IMR-90 (cell line): Measurements from ENCODE around the gene SKAP1.

ENCODE experiments used
- BHLHE40 ChIP-seq: fragments of 150-350 bp; IDR thresholded peaks from 2 replicates; pipeline ENCODE4 v1.6.1; 2016; ENCODE audit warnings: mild to moderate bottlenecking, low read depth, low read length
- CEBPB ChIP-seq: IDR thresholded peaks from 2 replicates; pipeline ENCODE4 v1.6.1; 2012; ENCODE audit warnings: low read depth, low read length, improper control_type of control experiment
- CTCF ChIP-seq: conservative IDR thresholded peaks from 2 replicates; pipeline ENCODE4 v1.5.1; 2012; ENCODE audit warnings: mild to moderate bottlenecking, low read depth, low read length, improper control_type of control experiment
- FOS ChIP-seq: fragments of 150-350 bp; IDR thresholded peaks from 2 replicates; pipeline ENCODE4 v1.6.1; 2016; ENCODE audit warnings: low read depth, low read length
- MAFK ChIP-seq: IDR thresholded peaks from 2 replicates; pipeline ENCODE4 v1.6.1; 2012; ENCODE audit warnings: low read depth, low read length, improper control_type of control experiment
- MAZ ChIP-seq: IDR thresholded peaks from 2 replicates; pipeline ENCODE4 v1.6.1; 2012; ENCODE audit warnings: low read depth, mild to moderate bottlenecking, low read length, improper control_type of control experiment, moderate library complexity, borderline replicate concordance
- NFE2L2 ChIP-seq: fragments of 150-350 bp; IDR thresholded peaks from 2 replicates; pipeline ENCODE4 v1.6.1; 2016; ENCODE audit warnings: low read depth, mild to moderate bottlenecking, low read length
- POLR2A ChIP-seq: IDR thresholded peaks from 2 replicates; pipeline ENCODE4 v1.6.1; 2012; ENCODE audit warnings: mild to moderate bottlenecking, low read depth, low read length
- RAD21 ChIP-seq: IDR thresholded peaks from 2 replicates; pipeline ENCODE4 v1.6.1; 2012; ENCODE audit warnings: low read length, improper control_type of control experiment
- RCOR1 ChIP-seq: IDR thresholded peaks from 2 replicates; pipeline ENCODE4 v1.6.1; 2012; ENCODE audit warnings: mild to moderate bottlenecking, low read length, improper control_type of control experiment; ENCODE audit not compliant: insufficient replicate concordance
- RFX5 ChIP-seq: IDR thresholded peaks from 2 replicates; pipeline ENCODE4 v1.8.0; 2012; ENCODE audit warnings: low read depth, mild to moderate bottlenecking, low read length, moderate library complexity
- SMC3 ChIP-seq: fragments of 150-350 bp; IDR thresholded peaks from 2 replicates; pipeline ENCODE4 v1.6.1; 2016; ENCODE audit warnings: low read depth, mild to moderate bottlenecking, antibody characterized with exemption, low read length, moderate library complexity
- TF ChIP-seq, protein P1 (sequence below): fragments of 150-350 bp; IDR thresholded peaks from 2 replicates; pipeline ENCODE4 v1.6.1; 2016; ENCODE audit warnings: low read depth, mild to moderate bottlenecking, low read length, moderate library complexity, borderline replicate concordance
- TF ChIP-seq, protein P2 (sequence below): fragments of 150-350 bp; IDR thresholded peaks from 2 replicates; pipeline ENCODE4 v1.6.1; 2017; ENCODE audit warnings: mild to moderate bottlenecking, antibody characterized with exemption, low read length, low read depth

DNA sequence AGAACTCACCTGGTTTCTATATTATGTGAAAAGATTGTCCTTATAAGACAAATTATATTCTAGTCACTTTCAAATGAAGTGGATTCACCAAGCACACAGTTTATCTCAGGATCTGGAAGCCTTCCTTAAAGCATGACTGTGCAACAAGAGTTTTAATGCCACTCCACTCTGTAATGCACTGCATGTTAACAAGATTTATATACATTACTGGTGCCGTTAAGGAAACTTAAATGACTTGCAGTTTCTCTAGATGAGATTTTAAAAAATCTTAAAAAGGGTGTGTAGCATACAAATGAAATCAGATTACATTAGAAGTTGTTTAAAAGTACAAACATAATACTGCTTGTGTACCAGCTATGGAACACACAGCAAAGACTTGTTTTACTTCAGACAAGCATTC is 171.7 kb downstream of the SKAP1 start:
- TF ChIP-seq CEBPB, result no peak
- TF ChIP-seq CTCF, result no peak
- no peak for TF ChIP-seq POLR2A
- TF ChIP-seq MAZ, result no peak
- TF ChIP-seq RFX5, result no peak
- no peak for TF ChIP-seq BHLHE40
- TF ChIP-seq, protein P1, sequence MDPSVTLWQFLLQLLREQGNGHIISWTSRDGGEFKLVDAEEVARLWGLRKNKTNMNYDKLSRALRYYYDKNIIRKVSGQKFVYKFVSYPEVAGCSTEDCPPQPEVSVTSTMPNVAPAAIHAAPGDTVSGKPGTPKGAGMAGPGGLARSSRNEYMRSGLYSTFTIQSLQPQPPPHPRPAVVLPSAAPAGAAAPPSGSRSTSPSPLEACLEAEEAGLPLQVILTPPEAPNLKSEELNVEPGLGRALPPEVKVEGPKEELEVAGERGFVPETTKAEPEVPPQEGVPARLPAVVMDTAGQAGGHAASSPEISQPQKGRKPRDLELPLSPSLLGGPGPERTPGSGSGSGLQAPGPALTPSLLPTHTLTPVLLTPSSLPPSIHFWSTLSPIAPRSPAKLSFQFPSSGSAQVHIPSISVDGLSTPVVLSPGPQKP, result no peak
- TF ChIP-seq, protein P2, sequence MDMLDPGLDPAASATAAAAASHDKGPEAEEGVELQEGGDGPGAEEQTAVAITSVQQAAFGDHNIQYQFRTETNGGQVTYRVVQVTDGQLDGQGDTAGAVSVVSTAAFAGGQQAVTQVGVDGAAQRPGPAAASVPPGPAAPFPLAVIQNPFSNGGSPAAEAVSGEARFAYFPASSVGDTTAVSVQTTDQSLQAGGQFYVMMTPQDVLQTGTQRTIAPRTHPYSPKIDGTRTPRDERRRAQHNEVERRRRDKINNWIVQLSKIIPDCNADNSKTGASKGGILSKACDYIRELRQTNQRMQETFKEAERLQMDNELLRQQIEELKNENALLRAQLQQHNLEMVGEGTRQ, result no peak
- no peak for TF ChIP-seq RAD21
- no peak for TF ChIP-seq FOS
- TF ChIP-seq SMC3, result no peak
- TF ChIP-seq RCOR1, result no peak
- TF ChIP-seq MAFK, result no peak
- no peak for TF ChIP-seq NFE2L2
